GM19397 (cell line): ENCODE measurements around the gene SUN3.

Source experiments
- ATAC-seq: cut with Tn5 transposase; IDR thresholded peaks from one replicate; pipeline ENCODE4 v1.9.1; 2021; ENCODE audit warnings: mild to moderate bottlenecking, moderate library complexity; ENCODE audit not compliant: unreplicated experiment

The SUN3 gene

DNA sequence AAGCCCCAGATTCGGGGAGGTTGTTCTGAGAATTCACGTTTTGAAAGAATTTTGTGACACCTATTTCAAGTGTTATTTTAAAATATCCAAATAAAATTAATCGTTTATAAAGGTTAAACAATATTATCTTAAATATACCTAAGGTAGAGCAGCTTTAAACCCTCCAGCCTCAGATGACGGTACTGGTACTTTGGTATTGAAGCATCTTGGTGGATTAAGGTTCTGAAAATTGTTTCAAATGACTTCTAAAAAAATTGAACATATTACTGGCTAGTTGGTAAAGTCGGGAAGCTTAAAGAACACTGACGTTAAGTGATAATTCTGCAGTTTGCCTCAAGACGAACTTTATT lies 49.1 kb downstream of the SUN3 start:
- ATAC-seq, result no peak

DNA sequence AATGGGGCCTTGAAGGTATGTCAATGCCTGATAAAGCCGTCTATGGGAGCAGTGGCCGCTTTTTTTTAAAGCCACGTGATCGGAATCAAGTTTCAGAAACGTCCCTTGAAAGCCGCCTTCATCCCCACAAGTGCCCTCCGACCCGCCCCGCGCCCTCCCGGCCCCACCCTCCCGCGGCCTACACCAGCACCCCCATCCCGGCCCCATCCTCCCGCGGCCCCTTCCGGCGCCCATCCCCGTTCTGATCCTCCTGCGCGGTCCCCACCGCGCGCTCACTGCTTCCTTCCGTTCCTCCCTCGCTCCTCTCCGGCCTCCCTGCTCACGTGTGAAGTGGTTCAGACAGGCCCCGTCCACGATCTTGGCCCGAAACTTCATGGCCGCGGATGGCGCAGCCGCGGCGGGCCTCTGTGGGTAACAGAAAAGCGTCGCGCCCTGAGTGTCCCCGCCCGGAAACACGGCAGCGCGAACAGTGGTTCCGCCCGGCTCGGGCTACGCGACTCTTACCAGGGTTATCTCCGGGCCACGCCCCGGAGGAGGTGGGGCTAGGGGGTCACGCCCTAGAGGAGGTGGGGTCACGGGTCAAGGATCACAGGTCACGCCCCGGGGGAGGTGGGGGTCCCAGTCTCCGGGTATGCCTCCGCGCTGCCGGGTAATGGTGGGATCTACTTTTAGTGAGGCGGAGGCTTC lies 49.6 kb downstream of the SUN3 start, which contains the start of gene HUS1:
Gene HUS1, minus strand, starts transcription at position 471 of the 687 bp plus-strand sequence. Its CDS starts 96 bp downstream, at position 375.
- peak; percentile 99 for ATAC-seq

DNA sequence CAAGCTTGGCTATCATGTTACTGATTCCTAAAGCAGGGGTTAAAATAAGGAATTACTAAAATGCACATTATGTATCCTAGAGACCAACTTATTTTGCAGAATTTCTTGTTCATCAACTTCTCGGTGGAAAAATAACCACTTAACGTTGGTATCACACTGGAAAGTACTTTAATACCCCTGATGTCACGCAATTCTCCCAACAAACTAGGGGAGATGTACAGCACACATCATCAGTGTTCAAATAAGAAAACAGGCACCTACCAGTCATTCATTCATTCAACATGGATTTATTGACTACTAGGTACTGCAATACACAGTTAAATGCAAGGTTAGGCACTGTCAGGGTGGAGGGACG lies 50.1 kb downstream of the SUN3 start:
- no peak for ATAC-seq

DNA sequence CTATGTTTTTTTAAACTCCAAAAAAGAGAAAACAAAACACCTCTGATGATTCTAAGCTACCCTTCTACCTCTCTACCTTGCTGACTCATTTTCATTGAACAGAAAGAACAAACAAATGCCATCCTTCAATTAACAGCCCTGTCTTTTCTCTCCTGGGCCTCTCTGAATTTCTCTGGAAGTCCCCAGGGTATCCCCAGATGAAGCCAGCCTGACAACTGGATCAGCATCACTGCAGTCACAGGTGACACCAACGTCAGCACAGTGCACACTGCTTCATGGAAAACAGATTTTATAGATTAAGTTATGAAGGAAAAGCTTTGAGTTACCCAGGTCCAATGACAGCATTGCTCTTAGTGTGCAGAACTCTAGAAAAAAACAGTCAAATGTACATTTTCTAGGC lies 55.2 kb downstream of the SUN3 start:
- ATAC-seq, result no peak

GRCh38 chr7:47970761-47971160 lies 58.1 kb downstream of the SUN3 start:
- no peak for ATAC-seq

- no peak for ATAC-seq
Measured at GRCh38 chr7:47968847-47969774, 59.8 kb downstream of the SUN3 start.

DNA sequence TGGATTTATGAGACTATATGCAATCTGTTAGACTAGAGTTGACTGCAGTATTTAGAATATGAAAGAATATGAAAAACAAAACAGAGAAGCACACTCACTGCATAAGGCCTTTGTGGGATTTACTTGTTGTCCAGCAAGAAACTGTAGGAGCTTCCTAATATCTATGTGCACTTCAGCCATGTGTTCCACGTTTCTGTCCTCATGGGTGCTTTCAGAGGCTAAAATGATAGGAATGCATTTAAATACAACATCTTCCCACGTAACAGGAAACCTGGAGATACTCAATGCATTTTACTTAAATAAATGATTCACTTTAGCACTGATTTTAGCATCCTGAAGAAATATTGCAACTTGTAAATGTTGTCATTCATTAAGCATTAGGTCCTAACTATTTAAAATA lies 61.2 kb downstream of the SUN3 start:
- no peak for ATAC-seq

DNA sequence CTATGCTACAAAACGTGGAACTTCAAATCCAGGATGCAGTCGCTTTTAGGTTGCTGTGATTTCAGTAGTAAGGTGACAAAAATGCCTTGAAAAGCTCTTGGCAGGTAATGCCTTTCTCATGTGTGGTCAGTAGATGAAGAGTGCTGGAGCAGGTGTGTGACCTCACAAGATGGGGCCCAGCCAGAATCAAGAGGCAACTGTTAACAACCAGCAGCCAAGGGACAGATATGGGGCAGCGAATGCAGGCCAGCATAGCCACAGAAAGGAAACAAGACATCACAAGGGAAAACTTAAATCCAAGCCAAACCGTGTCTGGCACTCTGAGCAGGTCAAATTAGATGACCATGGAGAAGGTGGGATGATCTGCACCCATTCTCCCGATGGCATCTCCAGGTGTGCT lies 61.8 kb downstream of the SUN3 start:
- ATAC-seq, result no peak

DNA sequence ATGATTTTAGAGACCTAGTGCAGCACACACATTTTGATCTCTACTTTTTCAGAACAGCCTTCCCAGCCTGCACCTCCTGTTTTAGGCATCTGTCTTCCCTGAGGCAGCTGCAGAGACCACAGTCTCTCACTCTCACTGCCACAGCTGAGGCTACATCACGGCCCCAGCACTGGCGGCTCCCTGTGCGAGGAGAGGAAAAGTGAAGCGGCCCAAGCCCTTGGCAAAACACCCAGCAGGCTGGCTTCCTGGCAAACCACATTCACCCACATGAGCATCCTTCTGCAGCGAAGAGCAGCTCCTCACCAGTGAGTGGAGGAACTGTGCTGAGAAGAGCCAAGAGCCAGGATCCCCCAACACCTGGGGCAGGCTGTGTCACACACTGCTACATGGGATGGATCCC lies 63.5 kb downstream of the SUN3 start:
- ATAC-seq, result no peak

DNA sequence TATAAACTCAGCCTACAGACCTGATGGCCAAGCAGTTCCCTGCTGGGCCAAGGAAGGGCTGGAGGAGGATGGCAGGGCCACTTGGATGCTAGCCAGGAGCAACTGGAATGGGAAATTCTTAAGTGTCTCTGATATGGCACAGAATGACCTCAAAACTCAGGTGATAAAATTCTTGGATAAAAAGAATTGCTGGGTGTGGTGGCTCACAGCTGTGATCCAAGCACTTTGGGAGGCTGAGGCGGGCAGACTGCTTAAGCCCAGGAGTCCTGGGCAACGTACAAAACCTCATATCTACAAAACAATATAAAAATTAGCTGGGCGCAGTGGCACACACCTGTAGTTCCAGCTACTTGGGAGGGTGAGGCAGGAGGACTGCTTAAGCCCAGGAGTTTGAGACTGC lies 66.6 kb downstream of the SUN3 start:
- ATAC-seq, result no peak

- no peak for ATAC-seq
Measured at GRCh38 chr7:47957156-47957555, 71.8 kb downstream of the SUN3 start.

DNA sequence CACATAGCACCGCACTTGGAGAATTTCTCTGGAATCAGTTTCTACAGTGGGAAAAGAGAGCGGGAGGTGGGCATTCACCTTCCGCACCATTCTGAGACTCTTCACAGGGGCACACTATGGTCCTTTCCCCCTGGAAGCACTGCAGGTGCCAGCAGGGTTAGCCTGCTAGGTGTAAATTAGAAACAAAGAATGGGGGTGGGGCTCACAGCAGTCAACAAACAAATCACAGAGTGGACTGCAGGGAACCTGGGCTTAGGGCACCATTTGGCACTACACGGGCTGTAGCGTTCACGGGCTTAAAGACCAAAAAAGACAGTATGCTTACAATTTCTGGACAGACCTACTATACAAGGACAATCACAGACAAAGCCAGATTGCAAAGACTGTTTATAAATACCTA lies 72.7 kb downstream of the SUN3 start:
- no peak for ATAC-seq

DNA sequence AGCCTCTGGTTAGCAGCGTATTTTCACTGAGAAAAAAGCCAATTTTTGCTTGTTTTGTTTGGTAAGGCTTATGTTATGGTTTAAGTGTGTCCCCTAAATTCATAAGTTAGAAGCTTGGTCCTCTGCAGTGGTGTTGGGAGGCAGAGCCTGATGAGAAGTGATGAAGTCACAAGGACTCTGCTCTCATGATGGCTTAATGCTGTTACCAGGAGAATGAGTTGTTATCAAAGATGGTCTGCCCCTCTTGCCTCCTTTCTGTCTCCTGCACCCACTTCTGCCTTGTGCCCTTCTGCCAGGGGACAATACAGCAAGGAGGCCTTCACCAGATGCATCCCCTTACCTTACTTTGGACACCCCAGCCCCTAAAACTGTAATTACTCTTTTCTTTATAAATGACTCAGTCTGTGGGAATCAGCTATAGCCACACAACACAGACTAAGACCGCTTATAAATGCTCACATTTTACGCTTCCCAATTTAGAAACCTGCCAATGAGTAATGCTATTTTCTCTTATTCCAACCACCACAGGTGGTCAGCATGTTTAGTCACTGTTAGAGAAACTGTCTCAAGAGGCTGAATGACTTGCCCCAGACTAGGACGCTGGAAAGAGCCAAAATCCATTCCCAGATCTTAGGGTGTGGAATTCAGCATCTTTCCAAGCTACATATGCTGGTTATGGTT lies 74.5 kb downstream of the SUN3 start:
- ATAC-seq, result peak; percentile 24

DNA sequence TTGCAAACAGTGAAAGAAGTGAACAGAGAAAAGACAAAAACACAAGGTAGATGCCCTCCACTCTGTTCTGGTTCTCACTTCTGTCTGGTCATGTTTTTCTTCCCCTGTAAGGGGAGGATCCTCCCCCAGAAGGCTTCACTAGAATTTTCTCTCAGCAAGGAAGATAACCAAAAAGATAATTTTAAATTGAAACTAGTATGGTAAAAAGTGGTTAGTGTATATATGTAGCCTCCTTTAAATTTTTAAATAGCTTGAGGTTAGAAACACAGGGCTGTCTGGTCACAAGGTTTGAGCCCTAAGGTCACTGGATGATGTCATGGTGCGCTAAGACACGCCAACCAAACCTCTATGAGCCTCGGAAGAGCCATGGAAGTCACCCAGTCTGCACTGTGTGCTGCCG lies 75.1 kb downstream of the SUN3 start:
- peak; percentile 62 for ATAC-seq

- ATAC-seq, result no peak
Measured at GRCh38 chr7:47952224-47952623, 76.7 kb downstream of the SUN3 start.

- no peak for ATAC-seq
Measured at GRCh38 chr7:47951374-47951773, 77.5 kb downstream of the SUN3 start.

- no peak for ATAC-seq
Measured at GRCh38 chr7:47950714-47951113, 78.2 kb downstream of the SUN3 start.

- no peak for ATAC-seq
Measured at GRCh38 chr7:47949703-47950102, 79.2 kb downstream of the SUN3 start.

GRCh38 chr7:47948141-47948790 lies 80.6 kb downstream of the SUN3 start, which contains the start of gene PKD1L1:
Gene PKD1L1 (minus strand): TSS chr7:47948466. CDS start chr7:47948440, 26 bp downstream.
- no peak for ATAC-seq

GRCh38 chr7:47947355-47947749 lies 81.6 kb downstream of the SUN3 start:
- ATAC-seq, result no peak
